LNCaP clone FGC (cell line): ENCODE data around the gene GALNT14.
A peak's percentile ranks its signal among the peaks of the same experiment; 100 is the strongest.

Experiments
- DNase-seq: peaks from one replicate; pipeline ENCODE4 v3.0.0-alpha.2; 2011; ENCODE audit warnings: low read depth
- H3K4me3 ChIP-seq: 2 replicates; pipeline ENCODE4 v1.5.1; 2011; ENCODE audit warnings: mild to moderate bottlenecking, low read depth, low read length, control low read depth
- TF ChIP-seq, protein P1 (sequence below): IDR thresholded peaks from 2 replicates; pipeline ENCODE4 v1.5.1; 2012; ENCODE audit warnings: mild to moderate bottlenecking; ENCODE audit not compliant: control insufficient read depth, insufficient read depth; ENCODE audit errors: extremely low read depth

Gene GALNT14

DNA sequence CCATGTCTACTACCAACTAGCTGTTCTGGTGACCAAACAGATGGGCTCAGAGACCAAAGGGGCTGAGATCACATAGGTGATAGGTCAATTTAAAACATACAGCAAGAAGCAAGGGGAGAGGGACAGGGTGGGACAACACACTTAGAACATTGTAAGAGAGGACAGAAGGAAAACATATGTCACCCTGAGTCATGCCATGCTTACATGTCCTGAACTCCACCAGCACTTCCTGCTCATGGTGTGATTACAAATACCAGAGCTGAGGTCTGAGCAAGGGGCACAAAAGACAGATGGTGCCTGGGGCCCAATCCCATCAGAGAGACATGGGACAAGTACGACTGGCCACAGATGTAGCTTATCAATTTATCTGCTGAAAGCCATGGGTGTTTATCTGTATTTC is 28.7 kb upstream of the GALNT14 start:
- TF ChIP-seq, protein P1, sequence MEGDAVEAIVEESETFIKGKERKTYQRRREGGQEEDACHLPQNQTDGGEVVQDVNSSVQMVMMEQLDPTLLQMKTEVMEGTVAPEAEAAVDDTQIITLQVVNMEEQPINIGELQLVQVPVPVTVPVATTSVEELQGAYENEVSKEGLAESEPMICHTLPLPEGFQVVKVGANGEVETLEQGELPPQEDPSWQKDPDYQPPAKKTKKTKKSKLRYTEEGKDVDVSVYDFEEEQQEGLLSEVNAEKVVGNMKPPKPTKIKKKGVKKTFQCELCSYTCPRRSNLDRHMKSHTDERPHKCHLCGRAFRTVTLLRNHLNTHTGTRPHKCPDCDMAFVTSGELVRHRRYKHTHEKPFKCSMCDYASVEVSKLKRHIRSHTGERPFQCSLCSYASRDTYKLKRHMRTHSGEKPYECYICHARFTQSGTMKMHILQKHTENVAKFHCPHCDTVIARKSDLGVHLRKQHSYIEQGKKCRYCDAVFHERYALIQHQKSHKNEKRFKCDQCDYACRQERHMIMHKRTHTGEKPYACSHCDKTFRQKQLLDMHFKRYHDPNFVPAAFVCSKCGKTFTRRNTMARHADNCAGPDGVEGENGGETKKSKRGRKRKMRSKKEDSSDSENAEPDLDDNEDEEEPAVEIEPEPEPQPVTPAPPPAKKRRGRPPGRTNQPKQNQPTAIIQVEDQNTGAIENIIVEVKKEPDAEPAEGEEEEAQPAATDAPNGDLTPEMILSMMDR, result no peak
- H3K4me3 ChIP-seq, result no peak overlapping the region
- DNase-seq, result no peak

DNA sequence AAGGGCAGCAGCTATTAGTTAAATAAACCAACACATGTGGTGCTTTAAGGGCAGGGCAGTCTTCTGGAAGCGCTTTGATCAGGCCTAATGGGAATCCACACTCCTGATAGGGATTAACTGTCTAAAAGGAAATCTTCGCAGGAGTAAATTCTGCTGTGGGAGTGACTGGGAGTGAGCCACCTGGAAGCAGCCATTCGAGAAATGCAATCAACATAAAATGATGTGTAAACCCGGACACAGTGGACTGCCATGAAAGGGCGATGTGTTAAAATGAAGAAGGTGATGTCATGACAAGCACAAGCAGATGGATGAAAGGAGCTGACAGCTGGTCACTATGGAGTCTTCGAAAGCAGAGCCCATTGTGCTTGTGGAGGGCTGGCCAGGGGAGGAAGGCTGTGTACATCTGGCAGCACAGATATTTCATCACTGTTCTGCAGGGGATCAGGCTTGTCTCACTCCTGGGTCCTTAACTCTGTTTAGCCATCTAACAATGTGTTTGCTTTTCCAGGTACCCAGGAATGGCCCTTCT is 24.8 kb upstream of the GALNT14 start:
- TF ChIP-seq, protein P1, result no peak
- no peak for DNase-seq

GRCh38 chr2:31161637-31162036 is 23.4 kb upstream of the GALNT14 start:
- no peak overlapping the region for H3K4me3 ChIP-seq
- DNase-seq, result no peak
- TF ChIP-seq, protein P1, result no peak

More for the DNA sequence above, 24.8 kb upstream of the GALNT14 start:
- H3K4me3 ChIP-seq, result no peak overlapping the region

DNA sequence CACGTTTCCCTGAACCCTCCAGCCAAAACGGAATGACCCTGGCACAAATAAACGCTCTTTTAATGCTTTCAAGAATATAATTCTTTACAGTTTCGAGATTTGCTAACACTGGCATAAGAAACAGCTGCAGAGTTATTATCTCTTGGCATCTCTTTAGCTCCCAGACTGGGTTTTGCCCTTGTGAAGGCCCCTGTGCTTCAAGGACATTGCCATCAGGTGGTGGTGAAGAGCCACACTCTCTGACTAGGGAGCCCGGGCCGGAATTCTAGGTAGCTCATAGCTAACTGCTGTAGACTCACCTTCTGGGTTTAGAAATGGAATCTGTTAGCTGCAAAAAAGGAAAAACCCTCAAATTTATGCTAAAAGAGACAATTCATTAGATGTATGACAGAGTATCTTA is 13.3 kb upstream of the GALNT14 start:
- no peak overlapping the region for H3K4me3 ChIP-seq
- TF ChIP-seq, protein P1, result peak; percentile 51
- no peak for DNase-seq

DNA sequence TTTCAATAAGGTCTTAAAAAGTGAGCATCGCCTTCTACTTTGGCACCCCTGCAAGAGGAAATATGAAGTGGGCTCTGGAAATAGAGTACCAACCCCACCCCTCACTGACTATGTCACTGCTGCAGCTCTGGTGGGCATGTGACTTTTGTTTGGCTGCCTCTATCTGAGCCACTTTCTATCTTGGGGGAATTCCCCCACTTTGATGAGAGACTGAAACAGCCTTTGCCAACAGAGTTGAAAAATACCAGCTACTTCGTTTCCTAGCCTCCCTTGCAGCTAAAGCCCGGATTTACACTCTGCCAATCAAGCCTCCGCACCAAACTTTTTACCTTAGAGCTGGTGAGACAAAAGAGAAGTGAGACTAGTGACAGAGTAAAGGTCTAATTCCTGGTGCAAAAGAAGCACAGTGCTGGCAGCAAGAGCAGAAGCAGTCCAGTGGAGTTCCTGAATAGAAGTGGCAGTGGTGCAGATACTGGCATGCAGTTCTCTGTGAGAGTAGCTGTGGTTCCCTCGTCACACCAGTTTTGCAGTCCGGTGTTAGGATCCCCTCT is 12.0 kb upstream of the GALNT14 start:
- H3K4me3 ChIP-seq, result no peak overlapping the region
- no peak for DNase-seq
- TF ChIP-seq, protein P1, result no peak

DNA sequence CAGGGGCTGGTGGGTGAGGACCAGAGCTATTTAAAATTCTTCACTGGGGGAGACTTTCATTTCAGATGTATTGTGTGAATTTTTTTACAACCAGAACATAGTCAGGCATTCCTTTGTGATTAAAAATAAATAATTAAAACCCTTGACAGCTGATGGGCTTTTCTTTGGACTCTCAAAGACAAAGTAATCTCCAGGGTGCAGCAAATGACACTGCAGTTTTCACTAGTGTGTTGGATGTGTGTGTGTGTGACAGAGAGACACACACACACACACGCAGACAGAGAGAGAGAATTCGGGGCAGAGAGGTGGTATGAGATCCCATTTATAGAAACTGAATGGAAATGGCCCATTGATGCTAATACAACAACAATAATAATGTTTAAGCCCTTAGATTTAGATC is 10.3 kb upstream of the GALNT14 start:
- H3K4me3 ChIP-seq, result no peak overlapping the region
- DNase-seq, result no peak
- TF ChIP-seq, protein P1, result no peak

DNA sequence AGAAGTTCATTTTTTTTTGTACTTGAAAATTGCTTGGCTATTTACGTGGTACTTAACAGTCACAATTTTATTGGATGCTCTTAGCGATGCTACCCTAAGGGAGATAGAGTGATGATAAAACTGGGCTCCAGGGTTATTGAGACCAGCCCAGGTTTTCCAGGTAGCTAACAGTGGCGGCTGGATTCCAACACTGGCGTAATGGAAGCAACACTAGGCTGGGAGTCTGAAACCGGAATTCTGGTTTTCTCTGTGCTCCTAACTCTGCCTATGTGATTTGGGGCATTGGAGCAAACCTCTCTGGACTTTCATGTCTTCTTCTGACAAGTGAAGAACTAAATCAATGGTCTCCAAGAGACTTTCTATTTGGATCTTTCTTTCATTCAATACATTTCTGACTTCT is 9.4 kb upstream of the GALNT14 start:
- DNase-seq, result no peak
- H3K4me3 ChIP-seq, result no peak overlapping the region
- TF ChIP-seq, protein P1, result no peak
